Activated CD8-positive, alpha-beta memory T cell treated with anti-CD3 and anti-CD28 coated beads for 1 hour (primary cell): ENCODE measurements around the gene OR6J1.
"Not testable (repeated sequence)": the region's sequence is repeated elsewhere in the genome, so short reads cannot be mapped to it uniquely, and the experiment has no call there.

Source experiments
- DNase-seq, 2 donors: peaks; one replicate each; pipeline ENCODE4 v3.0.0-alpha.2; 2020; ENCODE audit warnings: low read depth in 1 of 2; ENCODE audit errors: extremely low read depth in 1 of 2

The OR6J1 gene

DNA sequence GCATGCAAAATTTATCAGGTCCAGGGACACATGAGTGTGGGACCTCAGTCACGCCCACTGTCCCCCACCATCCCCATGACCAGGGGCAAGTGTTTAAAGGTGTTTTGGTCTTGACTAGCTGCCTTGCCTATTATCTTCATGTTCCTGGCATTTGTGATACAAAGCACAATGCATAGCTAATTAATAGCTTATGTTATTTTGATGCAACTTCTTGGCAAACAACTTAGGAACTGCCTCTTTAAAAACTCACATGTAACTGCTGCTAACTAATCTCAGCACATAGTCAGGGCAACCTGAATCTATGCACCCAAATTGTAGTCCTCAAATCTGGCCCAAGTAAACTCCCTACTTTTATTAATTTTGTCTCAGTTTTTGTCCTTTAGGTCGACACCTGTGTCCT lies 7.4 kb upstream of the OR6J1 start:
- DNase-seq: no peak

DNA sequence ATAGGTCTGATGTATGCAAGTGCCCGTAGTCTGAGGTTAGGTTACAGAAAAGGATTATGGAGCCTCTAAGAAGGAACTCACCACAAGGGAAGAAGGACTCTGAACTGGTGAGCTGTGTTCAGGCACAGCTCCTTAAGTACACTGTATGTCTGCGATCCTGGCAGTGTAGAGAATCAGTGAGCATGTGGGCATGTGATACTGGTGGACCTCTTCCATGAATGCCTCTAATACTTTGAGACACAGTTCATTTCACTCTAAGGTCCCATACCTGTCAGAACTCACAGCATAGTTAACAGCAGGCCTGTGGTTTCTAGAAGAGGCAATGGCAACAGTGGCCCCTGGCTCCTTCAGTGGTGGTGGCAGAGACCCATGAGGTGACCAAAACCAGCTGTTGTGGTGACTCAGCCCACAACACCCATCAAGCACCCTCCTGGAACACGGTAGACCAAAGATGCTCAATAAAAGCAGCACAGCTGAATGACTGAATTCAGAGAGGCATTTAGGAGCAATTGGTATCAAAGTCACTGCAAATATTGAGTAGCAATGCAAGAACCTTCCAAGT lies 6.9 kb upstream of the OR6J1 start:
- no peak for DNase-seq

DNA sequence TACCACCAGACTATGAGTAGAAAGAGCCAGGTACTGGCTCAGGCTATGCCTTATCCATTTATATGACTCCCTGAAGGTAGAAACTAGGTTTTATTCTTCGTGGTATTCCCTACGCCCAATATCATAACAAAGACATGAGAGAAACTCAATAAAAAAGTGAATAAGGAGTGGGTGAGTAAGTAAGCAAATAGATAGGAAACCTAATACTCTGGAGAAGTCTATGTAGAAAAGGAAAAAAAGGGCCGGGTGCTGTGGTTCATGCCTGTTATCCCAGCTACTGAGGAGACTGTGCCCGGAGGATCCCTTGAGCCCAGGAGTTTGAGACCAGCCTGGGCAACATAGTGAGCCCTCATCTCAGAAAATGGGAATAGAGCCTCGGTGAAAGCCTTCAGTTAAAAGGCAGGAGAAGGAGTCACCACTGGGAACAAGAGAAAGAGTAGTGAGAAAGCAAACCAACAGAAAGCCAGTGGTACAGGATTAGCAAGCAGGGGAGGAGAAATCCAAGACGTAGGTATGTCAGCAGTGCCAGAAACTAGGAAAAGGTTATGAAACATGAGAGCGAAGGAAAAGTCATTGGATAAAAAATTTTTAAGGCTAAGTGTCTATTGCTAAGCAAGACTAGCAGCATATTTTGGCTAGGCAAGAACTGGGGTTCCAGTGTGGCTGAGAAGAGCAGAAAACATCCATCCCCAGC lies 6.0 kb upstream of the OR6J1 start:
- no peak for DNase-seq

DNA sequence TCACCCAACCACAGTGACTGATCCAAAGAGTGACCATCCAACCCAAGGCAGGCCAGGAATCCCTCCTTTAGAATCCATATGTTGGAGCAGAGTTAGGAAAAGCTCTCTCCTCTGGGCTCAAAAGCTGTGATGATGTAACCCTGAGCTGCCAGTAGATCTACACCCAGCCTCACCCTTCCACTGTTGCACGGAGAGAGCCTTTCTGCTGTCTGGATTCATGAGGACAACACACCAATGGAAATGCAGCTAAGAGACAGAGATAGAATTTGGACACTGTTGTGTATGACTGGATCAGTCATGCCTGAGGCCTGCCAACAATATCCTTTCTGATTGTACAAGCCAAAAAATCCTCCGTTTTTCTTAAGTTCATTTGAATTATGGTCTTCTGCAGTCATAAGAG lies 4.4 kb upstream of the OR6J1 start:
- DNase-seq: no peak

DNA sequence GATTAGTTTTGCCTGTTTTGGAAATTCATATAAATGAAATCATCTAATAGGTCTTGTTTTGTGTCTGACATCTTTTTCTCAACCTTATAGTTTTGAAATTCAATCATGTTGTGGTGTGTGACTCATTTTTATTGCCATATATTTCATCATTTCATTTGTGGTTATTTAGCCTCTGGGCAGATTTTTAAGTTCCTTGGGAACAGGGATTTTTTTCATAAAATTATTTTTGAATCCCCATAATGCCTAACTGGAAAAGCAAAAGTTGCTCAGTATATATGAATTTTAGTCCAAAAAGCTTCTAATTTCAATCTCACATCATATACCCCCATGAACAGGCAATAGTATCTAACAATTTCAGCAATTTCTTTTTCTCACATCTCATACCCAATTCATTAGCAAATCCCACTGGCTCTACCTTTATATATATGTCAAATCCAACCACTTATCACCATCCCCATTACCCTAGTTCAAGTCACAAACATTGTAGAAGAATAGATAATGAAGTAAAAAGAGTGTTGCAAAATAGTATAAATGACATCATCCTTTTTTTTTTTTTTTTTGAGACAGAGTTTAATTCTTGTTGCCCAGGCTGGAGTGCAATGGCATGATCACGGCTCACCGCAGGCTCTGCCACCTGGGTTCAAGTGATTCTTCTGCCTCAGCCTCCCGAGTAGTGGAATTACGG lies 2.6 kb upstream of the OR6J1 start:
- DNase-seq: no peak

DNA sequence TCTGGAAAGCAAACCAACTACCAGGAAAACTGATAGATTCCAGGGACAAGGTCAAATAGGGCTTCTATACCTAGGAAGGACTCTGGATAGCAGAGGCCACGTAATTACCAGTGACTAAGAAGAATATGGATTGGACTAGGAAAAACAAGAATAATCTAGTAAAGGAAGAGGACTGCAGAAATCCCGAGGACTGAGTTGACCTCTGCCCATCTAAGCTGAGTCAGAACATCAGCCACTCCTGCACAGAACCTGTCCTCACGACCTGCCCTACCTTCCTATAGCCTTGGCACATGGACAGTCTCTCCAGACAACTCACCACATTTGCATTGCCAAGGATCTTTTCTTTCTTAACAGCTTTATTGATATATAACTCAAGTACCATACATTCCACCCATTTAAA lies 2.3 kb downstream of the OR6J1 start:
- DNase-seq: no peak

DNA sequence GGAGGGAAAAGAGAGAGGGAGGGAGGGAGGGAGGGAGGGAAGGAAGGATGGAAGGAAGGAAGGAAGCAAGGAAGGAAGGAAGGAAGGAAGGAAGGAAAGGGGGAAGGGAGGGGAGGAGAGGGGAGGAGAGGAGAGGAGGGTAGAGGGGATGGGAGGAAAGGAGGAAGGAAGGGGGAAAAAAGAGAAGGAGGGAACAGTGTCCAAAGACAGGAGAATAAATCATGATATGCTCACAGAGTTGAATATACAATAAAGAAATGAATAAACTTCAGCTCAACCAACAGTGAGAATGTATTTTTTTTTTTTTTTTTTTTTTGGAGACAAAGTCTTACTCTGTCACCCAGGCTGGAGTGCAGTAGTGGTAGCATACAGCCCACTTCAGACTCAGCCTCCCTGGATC lies 4.0 kb downstream of the OR6J1 start:
- no peak for DNase-seq

DNA sequence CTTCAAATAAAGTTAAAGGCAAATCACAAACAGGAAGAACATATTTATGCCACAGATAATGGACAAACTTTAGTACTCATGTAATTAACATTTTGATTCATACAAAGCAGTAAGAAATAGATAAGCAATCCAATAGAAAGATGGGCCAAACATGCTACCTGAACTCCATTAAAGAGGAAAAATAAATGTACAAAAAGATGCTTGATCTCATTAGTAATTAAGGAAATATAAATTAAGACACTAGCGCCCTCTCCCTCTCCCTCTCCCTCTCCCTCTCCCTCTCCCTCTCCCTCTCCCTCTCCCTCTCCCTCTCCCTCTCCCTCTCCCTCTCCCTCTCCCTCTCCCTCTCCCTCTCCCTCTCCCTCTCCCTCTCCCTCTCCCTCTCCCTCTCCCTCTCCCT lies 8.2 kb downstream of the OR6J1 start:
- DNase-seq: not testable (repeated sequence)

DNA sequence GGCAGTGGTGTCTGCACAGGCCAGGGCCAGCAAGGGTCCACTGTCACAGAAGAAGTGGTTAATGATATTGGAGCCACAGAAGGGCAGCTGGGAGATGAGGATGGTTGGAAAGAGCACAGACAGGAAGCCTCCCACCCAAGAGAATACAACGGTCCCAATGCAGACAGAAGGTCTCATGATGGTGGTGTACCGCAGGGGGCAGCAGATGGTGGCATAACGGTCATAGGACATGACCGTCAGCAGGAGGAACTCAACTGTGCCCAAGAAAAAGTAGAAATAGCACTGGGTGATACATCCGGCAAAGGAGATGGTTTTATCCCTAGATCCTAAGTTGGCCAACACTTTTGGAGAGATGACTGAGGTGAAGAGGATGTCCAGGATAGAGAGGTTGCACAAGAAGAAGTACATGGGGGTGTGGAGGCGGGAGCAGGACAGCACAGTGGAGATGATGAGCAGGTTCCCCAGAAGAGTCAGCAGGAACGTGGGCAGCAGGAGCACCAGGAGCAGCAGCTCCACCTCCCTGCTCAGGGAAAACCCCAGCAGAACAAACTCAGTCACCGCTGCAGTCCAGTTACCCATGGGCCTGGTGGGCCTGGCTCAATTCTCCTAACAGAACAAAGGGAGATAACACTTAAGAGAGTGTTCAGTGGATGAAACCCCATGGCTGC lies 9.8 kb downstream of the OR6J1 start:
- DNase-seq: no peak

DNA sequence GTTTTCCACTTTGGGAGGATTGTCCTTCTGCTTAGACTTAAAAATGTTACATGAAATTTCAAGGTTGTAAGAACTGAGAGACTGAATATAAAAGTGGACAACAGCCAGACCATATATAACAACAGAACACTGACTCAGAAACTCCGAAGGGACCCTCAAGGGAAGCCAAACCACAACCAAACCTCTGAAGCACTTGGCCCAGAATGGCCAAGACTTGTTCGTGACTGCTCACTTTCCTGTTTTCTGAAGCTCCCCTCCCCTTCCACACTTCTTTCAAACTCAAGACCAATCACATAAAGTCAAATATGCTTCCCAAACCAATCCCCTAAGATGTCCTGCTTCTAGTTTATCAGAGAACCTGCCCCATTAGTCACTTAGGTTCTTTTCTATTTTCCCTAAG lies 13.7 kb downstream of the OR6J1 start:
- no peak for DNase-seq

DNA sequence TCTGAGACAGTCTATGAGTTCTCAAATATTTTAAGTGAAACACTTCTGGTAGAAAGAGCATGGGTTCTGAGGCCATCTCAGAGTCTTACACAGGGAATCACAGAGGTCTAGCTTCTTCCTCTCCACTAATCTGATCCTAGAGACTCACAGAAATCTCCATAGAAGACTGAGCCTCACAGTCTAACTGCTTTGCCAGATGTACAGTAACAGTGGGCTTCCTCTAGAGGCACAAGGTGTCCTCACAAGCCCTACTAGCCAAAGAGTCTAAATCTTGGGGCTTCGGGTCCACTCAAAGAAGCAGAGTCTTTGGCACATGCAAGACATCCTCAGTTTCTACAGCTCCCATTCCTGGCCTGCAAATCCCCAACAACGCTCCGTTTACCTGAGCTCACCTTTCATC lies 14.1 kb downstream of the OR6J1 start:
- no peak for DNase-seq

DNA sequence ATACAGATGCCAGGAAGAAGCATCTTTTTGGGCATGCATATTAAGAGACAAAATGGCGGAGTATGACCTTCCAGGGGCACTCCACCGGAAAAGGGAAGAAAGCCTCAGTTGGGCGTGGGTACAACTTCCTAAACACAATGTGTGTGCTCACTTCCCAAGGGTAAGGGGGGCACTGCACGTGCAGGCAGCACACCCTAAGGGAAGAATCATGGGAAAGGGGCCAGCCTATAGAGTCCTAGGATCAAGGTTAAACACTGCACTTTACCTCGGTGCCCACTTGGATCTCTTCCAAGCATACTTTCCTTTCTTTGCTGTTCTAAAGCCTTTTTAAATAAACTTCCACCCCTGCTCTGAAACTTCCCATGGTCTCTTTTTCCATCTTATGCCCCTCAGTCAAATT lies 14.8 kb downstream of the OR6J1 start:
- no peak for DNase-seq

DNA sequence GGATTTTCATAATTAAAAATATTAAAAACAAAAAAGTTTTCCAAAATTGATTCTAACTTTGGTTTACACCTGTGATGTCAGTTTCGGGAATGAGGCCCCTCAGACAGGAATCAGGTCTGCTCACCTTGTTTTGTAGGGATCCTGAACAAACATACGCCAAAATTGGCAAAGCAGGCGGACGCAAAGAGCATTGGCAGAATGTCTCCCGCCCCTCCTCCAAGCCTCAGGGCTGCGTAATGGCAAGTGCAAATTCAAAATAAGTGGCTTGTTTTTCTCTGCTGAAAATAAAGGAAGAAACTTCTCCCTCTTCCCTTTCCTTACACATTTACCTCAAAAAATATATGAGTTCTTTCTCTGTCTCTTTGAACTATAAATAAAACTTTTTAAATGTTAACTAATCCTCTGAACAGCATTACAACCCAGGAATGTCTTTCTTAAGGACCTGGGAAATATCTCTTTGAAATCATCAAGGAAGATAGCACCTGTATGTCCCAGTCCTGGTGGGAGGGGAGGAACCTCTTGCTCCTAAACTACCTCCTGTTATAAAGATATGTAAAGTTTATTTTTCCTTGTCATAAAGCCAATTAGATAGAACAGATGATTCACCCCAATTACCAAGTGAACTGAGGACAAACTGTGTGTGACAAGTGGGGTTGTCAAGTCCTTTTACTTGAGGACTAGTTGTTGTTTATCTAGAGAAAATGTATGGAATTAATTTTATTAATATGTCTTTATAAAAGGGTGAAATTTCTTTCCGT lies 16.5 kb downstream of the OR6J1 start:
- no peak for DNase-seq

DNA sequence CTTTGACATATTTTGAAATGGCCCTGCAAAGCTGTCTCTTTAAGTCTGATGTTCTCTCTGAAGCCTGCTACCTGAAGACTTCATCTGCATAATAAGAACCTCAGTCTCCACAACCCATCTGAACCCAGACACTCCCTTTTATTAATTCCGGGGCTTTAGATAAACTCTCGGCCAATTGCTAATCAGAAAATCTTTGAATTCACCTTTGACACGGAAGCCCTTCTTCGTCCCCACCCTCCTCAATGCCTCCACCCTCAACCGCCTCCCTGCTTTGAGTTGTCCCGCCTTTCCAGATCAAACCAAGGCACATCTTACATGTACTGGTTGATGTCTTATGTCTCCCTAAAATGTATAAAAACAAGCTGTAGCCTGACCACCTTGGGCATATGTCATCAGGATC lies 17.6 kb downstream of the OR6J1 start:
- no peak for DNase-seq

DNA sequence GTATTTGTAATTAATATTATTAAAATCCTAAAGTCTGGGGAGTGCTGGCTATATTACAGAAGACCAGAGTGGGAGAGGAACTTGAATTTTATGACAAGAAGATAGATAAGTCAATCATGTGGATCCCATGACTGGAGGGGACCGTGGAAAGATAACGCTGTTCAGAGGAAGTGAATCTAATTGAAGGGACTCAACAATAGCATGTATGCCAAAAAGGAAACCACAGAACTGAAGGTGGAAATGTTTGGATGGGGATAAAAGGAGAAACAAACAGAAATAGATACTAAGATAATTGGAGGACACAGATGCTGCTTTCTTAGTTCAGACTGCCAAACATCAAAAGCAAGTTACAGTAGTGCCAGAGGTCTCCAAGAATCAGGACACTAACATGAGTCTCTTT lies 21.1 kb downstream of the OR6J1 start:
- no peak for DNase-seq

DNA sequence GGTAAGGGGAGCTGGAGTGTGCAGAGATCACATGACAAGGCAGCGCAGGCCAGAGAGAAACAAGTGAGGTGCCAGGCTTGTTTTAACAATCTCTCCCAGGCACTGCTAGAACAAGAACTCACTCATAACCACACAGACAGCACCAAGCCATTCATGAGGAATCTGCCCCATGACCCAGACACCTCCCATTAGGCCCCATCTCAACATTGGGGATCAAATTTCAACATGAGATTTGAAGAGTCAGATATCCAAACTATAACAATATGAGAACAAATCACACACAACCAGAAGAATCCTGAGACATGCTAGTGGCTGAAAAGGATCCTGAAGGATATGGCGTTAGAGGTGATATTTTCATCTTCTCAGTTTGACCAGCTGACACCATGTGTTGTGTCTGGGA lies 21.9 kb downstream of the OR6J1 start:
- DNase-seq: no peak

DNA sequence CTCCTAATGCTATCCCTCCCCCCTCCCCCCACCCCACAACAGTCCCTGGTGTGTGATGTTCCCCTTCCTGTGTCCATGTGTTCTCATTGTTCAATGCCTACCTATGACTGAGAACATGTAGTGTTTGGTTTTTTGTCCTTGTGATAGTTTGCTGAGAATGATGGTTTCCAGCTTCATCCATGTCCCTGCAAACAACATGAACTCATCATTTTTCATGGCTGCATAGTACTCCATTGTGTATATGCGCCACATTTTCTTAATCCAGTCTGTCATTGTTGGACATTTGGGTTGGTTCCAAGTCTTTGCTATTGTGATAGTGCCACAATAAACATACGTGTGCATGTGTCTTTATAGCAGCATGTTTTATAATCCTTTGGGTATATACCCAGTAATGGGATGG lies 28.4 kb downstream of the OR6J1 start:
- DNase-seq: not testable (repeated sequence)

DNA sequence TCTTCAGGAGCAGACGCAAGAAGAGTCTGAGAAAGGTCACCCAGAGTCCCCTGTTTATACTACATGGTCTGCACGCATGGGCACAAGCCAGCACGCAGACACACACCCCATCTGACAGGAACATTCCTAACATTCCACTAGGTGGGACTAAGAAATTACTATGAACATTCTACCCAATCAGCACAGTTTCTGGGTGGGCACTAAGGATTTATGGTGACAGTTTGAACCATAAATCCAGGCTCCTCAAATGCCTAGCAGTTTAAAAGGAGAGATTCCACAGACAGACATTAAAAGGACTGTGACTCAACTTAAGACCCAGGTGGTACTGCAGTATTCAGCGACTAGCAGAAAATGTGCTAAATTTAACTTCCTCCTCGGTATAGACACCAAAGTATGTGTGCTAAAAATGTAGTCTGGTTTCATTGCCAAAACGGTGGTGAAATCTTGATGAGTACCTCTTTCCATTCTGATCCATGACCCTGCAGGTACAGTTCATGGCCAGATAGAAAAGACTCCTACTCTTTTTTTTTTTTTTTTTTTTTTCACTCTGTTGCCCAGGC lies 29.8 kb downstream of the OR6J1 start:
- no peak for DNase-seq

DNA sequence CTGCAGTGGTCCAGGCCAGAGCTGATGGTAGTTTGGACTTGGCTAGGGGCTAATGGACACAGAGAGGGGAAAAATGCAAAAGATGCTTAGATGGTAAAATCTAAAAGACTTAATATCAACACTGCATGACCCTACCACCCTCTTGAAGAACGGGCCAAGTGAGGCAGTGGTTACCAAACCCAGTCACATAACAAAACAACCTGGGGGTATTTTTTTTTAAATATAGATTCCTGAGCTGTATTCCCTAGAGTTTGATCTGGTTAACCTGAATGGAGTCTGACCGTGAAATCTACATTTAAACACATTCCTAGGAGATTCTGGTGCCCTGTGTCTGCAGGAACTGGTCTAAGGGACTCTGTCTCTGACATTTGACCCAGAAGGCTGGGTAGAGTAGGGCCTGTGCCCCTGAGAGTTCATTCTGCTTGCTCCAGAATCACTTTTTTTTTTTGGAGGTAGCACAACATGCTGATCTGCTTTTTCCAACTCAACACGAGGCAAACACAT lies 30.4 kb downstream of the OR6J1 start:
- no peak for DNase-seq

DNA sequence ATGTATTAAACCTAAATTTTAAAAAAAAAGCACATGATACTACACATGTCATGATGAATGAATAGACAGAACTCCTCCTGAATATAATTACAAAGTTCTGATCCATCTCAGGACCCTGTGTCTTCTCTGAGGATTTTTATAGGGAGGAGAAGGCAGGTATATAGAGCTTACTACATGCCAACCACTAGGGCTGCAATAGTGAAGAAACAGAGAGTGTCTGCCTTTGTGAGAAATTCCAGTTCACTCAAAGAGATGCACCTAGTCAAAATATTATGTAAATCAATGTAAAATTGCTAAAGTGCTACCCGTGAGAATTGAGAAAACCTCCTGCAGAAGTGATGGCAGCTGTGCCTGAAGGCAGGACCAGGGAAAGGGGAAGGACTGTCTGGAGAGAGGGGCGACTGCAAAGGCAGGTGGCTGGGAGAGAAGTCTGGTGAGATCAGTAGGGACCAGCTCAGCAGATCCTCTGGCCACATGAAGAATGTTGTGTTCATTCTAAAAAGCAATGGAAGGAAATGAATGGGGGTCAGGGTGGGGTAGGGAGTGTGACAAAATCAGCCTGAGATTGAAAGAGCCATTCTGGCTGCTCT lies 31.0 kb downstream of the OR6J1 start:
- no peak for DNase-seq
